Measurements from ENCODE around the gene PPIB. TPM values are rescaled to one million over a fixed set of nuclear protein-coding genes. Genes with fewer than 3 reads are reported as not detected.
"Not testable (repeated sequence)": the region's sequence is repeated elsewhere in the genome, so short reads cannot be mapped to it uniquely, and the experiment has no call there.

PPIB gene
- total RNA-seq, 1 donor from 2014 or later: 698 TPM

DNA sequence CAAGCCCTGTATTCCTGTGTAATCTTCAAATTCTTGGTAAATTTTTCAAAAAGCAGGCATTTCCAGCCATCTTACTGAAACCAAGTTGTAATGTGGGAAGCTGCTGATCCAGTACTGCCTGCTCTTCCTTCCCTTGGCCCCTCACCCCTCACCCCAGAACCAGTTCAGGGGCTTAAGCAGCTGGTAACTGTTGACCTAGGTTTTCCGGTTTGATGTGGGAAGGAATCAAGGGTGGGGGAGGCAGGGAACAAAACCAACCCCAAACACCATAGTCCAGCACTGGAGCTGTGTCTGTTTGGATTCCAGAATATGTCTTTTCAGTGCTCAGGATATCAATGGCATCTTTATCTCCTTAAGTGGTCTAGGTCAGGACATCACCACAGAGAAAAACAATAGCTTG is 40.4 kb downstream of the PPIB start:
- peaks cover 51% of the 10 kb centered on the region for H3K36me3 Mint-ChIP-seq (ENCODE audit: unreplicated experiment)
- no peak overlapping the region for H3K4me3 Mint-ChIP-seq (ENCODE audit: unreplicated experiment)
- no peak for DNase-seq (ENCODE audit: extremely low spot score, unreplicated experiment)
- no peaks in the 10 kb centered on the region for H3K27me3 Mint-ChIP-seq (ENCODE audit: unreplicated experiment)
- no peaks in the 10 kb centered on the region for H3K9me3 Mint-ChIP-seq (ENCODE audit: unreplicated experiment)
- no peaks in the 10 kb centered on the region for H3K4me1 Mint-ChIP-seq (ENCODE audit: unreplicated experiment)
- H3K27ac Mint-ChIP-seq (ENCODE audit: unreplicated experiment): no peak overlapping the region
- no peak for TF ChIP-seq CTCF (IDR thresholded peaks at IDR 0.05)

DNA sequence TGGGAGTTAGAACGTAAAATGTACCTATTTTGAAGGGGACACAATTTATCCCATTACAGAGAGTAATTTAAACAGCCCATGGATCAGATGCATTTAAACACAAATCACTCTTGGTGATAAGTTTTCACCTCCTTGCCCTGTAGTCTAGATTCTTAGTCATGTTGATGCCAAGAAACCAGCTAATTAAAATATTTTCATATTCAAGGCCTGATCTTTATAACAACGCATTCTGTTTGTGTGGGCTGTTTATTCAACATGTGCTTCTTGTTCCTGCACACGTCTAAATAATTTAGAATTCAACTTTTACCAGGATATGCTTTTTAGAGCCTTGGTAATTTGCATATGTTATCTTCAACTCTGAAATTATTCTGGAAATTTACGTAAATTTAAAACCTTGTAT is 41.2 kb downstream of the PPIB start:
- no peaks in the 10 kb centered on the region for H3K9me3 Mint-ChIP-seq (ENCODE audit: unreplicated experiment)
- DNase-seq (ENCODE audit: extremely low spot score, unreplicated experiment): no peak
- H3K4me3 Mint-ChIP-seq (ENCODE audit: unreplicated experiment): no peak overlapping the region
- H3K27me3 Mint-ChIP-seq (ENCODE audit: unreplicated experiment): no peaks in the 10 kb centered on the region
- no peak overlapping the region for H3K27ac Mint-ChIP-seq (ENCODE audit: unreplicated experiment)
- no peaks in the 10 kb centered on the region for H3K4me1 Mint-ChIP-seq (ENCODE audit: unreplicated experiment)
- H3K36me3 Mint-ChIP-seq (ENCODE audit: unreplicated experiment): peaks cover 45% of the 10 kb centered on the region
- TF ChIP-seq CTCF (IDR thresholded peaks at IDR 0.05): no peak

DNA sequence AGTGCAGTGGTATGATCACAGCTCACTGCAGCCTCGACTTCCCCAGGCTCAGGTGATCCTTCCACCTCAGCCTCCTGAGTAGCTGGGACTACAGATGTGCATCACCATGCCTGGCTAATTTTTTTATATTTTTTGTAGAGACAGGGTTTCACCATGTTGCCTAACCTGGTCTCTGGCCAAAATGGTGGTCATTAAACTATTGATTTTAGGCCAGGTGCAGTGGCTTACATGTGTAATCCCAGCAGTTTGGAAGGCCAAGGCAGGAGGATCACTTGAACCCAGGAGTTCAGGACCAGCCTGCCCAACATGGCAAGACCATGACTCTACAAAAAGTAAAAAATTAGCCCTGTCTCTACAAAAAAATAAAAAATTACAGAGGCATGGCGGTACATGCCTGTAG is 42.5 kb downstream of the PPIB start:
- not testable (repeated sequence) for H3K4me3 Mint-ChIP-seq (ENCODE audit: unreplicated experiment); H3K27ac Mint-ChIP-seq (ENCODE audit: unreplicated experiment); H3K27me3 Mint-ChIP-seq (ENCODE audit: unreplicated experiment); DNase-seq (ENCODE audit: extremely low spot score, unreplicated experiment); H3K9me3 Mint-ChIP-seq (ENCODE audit: unreplicated experiment); H3K4me1 Mint-ChIP-seq (ENCODE audit: unreplicated experiment)
- H3K36me3 Mint-ChIP-seq (ENCODE audit: unreplicated experiment): peaks cover 40% of the 10 kb centered on the region

DNA sequence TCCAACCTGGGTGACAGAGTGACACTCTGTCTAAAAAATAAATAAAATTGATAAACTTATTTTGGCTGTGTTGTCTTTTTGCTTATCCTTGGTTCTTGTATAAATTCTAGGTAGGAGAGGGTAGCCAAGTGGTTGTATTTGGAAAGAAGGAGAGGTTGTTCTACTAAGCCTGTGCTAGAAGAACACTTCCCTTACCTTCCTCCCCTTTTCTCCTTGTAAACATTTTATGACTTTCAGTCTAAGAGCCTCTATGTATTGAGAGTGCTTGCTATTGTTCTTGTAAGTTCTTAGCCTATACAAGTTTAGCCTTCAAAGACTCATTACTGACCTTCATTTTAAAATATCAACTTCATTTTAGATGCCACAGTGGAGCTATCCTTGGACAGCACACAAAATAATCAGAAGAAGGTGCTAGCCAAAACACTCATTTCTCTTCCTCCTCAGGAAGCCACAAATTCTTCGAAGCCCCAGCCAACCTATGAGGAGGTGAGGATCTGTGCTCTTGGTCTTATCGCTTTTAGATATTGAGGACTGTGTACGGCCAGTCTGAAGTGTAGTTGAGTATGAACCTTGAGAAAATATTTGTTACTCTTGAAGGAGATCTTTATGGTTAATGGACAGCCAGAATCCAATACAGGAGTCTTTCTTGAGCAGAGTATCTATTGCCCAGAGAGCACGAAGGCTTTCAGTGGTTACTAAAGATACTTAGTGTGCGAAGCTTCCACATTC is 44.9 kb downstream of the PPIB start:
- no peak overlapping the region for H3K4me3 Mint-ChIP-seq (ENCODE audit: unreplicated experiment)
- H3K27ac Mint-ChIP-seq (ENCODE audit: unreplicated experiment): no peak overlapping the region
- H3K9me3 Mint-ChIP-seq (ENCODE audit: unreplicated experiment): no peaks in the 10 kb centered on the region
- H3K4me1 Mint-ChIP-seq (ENCODE audit: unreplicated experiment): no peaks in the 10 kb centered on the region
- TF ChIP-seq CTCF (IDR thresholded peaks at IDR 0.05): no peak
- peaks cover 46% of the 10 kb centered on the region for H3K36me3 Mint-ChIP-seq (ENCODE audit: unreplicated experiment)
- DNase-seq (ENCODE audit: extremely low spot score, unreplicated experiment): no peak
- H3K27me3 Mint-ChIP-seq (ENCODE audit: unreplicated experiment): no peaks in the 10 kb centered on the region

GRCh38 chr15:64112904-64113303 is 49.9 kb downstream of the PPIB start:
- Mint-ChIP-seq H3K4me3 (ENCODE audit: unreplicated experiment) (no peak overlapping the region), H3K36me3 (ENCODE audit: unreplicated experiment) (peaks cover 30% of the 10 kb centered on the region), H3K27ac (ENCODE audit: unreplicated experiment) (no peak overlapping the region), H3K27me3 (ENCODE audit: unreplicated experiment) (no peaks in the 10 kb centered on the region), H3K4me1 (ENCODE audit: unreplicated experiment) (peaks cover 20% of the 10 kb centered on the region), H3K9me3 (ENCODE audit: unreplicated experiment) (no peaks in the 10 kb centered on the region)
- no peak for DNase-seq (ENCODE audit: extremely low spot score, unreplicated experiment)
- no peak for TF ChIP-seq CTCF (IDR thresholded peaks at IDR 0.05)
